HEK293 (cell line): Measurements from ENCODE around the gene DNAH8.

Experiments
- ZNF133 ChIP-seq: fragments of 450-650 bp; formaldehyde crosslinking; IDR thresholded peaks from 2 replicates; pipeline ENCODE4 v1.5.1; 2016; ENCODE audit warnings: missing biosample characterization, missing genetic modification characterization
- ZNF501 ChIP-seq: fragments of 450-650 bp; formaldehyde crosslinking; IDR thresholded peaks from 2 replicates; pipeline ENCODE4 v1.5.1; 2016; ENCODE audit warnings: missing biosample characterization, missing genetic modification characterization
- ZNF530 ChIP-seq: fragments of 450-650 bp; formaldehyde crosslinking; IDR thresholded peaks from 2 replicates; pipeline ENCODE4 v1.5.1; 2016; ENCODE audit warnings: low read depth, missing biosample characterization, missing genetic modification characterization
- ZNF639 ChIP-seq: fragments of 450-650 bp; formaldehyde crosslinking; IDR thresholded peaks from 2 replicates; pipeline ENCODE4 v1.5.1; 2016; ENCODE audit warnings: missing biosample characterization, missing genetic modification characterization
- ZSCAN30 ChIP-seq: fragments of 450-650 bp; IDR thresholded peaks from 2 replicates; pipeline ENCODE4 v1.5.1; 2018; ENCODE audit warnings: missing biosample characterization, mild to moderate bottlenecking, missing genetic modification characterization, moderate library complexity
- TF ChIP-seq, protein P1 (sequence below): fragments of 450-650 bp; formaldehyde crosslinking; IDR thresholded peaks from 2 replicates; pipeline ENCODE4 v1.5.1; 2016; ENCODE audit warnings: missing biosample characterization, missing genetic modification characterization
- TF ChIP-seq, protein P2 (sequence below): fragments of 450-650 bp; formaldehyde crosslinking; IDR thresholded peaks from 2 replicates; pipeline ENCODE4 v1.5.1; 2016; ENCODE audit warnings: missing biosample characterization, missing genetic modification characterization

DNA sequence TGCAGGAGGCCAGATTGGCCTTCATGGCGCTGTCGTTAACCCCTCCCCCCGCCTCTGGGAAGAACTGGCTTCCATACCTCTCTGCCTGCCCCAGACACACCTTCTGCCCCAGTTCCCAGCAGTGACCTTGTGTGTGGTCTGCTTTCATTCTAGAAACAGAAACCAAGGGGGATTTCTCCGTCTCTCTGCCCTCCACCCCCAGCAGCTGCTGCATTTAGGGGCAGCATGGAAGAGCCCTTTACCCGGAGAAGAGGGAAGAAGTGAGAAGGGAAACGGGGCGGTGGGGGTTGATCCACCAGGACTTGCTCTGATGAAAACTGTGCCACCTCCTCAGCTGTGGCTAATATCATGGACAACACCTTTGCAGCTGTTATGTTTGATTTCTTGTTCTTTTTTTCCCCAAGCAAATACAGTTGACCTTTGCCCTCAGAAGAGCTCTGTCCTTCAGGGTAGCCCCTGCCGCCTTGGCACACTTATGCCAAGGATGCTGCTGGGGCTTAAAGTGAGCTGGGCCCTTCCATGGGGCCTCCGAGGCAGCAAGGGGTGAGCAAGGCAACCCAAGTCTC lies 339.5 kb downstream of the DNAH8 start:
- TF ChIP-seq ZSCAN30 (tag by site-specific recombination), result no peak
- TF ChIP-seq ZNF530 (tag by site-specific recombination), result no peak
- TF ChIP-seq, protein P1, sequence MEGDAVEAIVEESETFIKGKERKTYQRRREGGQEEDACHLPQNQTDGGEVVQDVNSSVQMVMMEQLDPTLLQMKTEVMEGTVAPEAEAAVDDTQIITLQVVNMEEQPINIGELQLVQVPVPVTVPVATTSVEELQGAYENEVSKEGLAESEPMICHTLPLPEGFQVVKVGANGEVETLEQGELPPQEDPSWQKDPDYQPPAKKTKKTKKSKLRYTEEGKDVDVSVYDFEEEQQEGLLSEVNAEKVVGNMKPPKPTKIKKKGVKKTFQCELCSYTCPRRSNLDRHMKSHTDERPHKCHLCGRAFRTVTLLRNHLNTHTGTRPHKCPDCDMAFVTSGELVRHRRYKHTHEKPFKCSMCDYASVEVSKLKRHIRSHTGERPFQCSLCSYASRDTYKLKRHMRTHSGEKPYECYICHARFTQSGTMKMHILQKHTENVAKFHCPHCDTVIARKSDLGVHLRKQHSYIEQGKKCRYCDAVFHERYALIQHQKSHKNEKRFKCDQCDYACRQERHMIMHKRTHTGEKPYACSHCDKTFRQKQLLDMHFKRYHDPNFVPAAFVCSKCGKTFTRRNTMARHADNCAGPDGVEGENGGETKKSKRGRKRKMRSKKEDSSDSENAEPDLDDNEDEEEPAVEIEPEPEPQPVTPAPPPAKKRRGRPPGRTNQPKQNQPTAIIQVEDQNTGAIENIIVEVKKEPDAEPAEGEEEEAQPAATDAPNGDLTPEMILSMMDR (tag by site-specific recombination), result no peak
- TF ChIP-seq, protein P2, sequence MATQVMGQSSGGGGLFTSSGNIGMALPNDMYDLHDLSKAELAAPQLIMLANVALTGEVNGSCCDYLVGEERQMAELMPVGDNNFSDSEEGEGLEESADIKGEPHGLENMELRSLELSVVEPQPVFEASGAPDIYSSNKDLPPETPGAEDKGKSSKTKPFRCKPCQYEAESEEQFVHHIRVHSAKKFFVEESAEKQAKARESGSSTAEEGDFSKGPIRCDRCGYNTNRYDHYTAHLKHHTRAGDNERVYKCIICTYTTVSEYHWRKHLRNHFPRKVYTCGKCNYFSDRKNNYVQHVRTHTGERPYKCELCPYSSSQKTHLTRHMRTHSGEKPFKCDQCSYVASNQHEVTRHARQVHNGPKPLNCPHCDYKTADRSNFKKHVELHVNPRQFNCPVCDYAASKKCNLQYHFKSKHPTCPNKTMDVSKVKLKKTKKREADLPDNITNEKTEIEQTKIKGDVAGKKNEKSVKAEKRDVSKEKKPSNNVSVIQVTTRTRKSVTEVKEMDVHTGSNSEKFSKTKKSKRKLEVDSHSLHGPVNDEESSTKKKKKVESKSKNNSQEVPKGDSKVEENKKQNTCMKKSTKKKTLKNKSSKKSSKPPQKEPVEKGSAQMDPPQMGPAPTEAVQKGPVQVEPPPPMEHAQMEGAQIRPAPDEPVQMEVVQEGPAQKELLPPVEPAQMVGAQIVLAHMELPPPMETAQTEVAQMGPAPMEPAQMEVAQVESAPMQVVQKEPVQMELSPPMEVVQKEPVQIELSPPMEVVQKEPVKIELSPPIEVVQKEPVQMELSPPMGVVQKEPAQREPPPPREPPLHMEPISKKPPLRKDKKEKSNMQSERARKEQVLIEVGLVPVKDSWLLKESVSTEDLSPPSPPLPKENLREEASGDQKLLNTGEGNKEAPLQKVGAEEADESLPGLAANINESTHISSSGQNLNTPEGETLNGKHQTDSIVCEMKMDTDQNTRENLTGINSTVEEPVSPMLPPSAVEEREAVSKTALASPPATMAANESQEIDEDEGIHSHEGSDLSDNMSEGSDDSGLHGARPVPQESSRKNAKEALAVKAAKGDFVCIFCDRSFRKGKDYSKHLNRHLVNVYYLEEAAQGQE (tag by site-specific recombination), result no peak
- no peak for TF ChIP-seq ZNF639 (tag by site-specific recombination)
- no peak for TF ChIP-seq ZNF133 (tag by site-specific recombination)
- TF ChIP-seq ZNF501 (tag by site-specific recombination), result no peak
